OCI-LY7 (cell line): Measurements from ENCODE around the gene DCHS1.

ENCODE experiments used
- EZH2phosphoT487 ChIP-seq: fragments of 200-600 bp; sonication (generic); IDR thresholded peaks from 2 replicates; pipeline ENCODE4 v1.6.1; 2018; ENCODE audit warnings: low read depth, borderline replicate concordance, mild to moderate bottlenecking, mixed run types, antibody characterized with exemption, low read length, moderate library complexity, mixed read lengths
- TF ChIP-seq, protein P1 (sequence below): fragments of 200-600 bp; sonication (generic); conservative IDR thresholded peaks from 2 replicates; pipeline ENCODE4 v1.5.1; 2014; ENCODE audit warnings: mild to moderate bottlenecking, antibody characterized with exemption, low read length, moderate library complexity, mixed read lengths

DNA sequence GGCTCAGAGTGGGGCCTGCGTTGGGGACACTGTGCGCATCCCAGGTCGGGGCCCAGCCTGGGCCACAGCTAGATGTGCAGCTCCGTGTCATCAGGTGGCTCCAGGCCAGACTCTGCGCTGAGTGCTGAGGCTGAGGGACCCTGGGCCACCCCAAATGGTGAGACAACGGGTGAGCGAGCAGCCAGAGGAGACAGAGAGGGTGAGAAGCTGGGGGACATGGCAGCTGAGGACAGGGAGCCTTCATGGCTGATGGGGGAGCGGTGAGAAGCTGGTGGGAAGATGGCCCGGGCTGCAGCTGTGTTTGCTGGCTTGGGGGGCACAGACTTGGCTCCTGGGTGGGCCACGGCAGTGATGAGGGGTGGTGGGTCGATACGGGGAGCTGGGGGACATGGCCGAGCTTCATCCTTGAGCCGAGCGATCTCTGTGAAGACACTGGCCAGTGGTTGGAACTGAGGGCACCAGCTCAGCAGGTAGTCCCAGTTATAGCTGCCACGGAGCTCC, 33.8 kb downstream of the DCHS1 start:
- TF ChIP-seq, protein P1, sequence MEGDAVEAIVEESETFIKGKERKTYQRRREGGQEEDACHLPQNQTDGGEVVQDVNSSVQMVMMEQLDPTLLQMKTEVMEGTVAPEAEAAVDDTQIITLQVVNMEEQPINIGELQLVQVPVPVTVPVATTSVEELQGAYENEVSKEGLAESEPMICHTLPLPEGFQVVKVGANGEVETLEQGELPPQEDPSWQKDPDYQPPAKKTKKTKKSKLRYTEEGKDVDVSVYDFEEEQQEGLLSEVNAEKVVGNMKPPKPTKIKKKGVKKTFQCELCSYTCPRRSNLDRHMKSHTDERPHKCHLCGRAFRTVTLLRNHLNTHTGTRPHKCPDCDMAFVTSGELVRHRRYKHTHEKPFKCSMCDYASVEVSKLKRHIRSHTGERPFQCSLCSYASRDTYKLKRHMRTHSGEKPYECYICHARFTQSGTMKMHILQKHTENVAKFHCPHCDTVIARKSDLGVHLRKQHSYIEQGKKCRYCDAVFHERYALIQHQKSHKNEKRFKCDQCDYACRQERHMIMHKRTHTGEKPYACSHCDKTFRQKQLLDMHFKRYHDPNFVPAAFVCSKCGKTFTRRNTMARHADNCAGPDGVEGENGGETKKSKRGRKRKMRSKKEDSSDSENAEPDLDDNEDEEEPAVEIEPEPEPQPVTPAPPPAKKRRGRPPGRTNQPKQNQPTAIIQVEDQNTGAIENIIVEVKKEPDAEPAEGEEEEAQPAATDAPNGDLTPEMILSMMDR = no peak
- no peak for TF ChIP-seq EZH2phosphoT487
